ENCODE data around the gene AGT.

Gene AGT

GRCh38 chr1:230713915-230714764, at the start of gene AGT:
TSS of gene AGT (minus strand) at chr1:230714122. CDS start at chr1:230710823, 3,299 bp downstream.
- TF ChIP-seq CTCF (IDR thresholded peaks at IDR 0.05) = no peak
- intact Hi-C loops (cut with DNase I; ENCODE audit: low total_unique reads) = no loop called here
- peak within 1 kb of the TSS; percentile 39 to 52 for H3K4me3 ChIP-seq
- no peaks in the 10 kb centered on the region for H3K27me3 ChIP-seq
- peak within 1 kb of the TSS; percentile 50 to 53 for H3K27ac ChIP-seq
- H3K4me1 ChIP-seq = peaks cover 3 to 17% (median 10%) of the 10 kb centered on the region in 4 donors
- no peaks in the 10 kb centered on the region for H3K9me3 ChIP-seq
- peak; percentile 83 to 86 for DNase-seq
- H3K36me3 ChIP-seq = peaks cover 0 to 4% (median 0%) of the 10 kb centered on the region in 3 donors

GRCh38 chr1:230761443-230762167, 47.7 kb upstream of the AGT start:
- TF ChIP-seq CTCF (IDR thresholded peaks at IDR 0.05) = no peak
- no peaks in the 10 kb centered on the region for H3K27me3 ChIP-seq
- H3K36me3 ChIP-seq = no peaks in the 10 kb centered on the region
- H3K9me3 ChIP-seq = no peaks in the 10 kb centered on the region
- H3K4me3 ChIP-seq = no peak overlapping the region
- intact Hi-C loops (cut with DNase I; ENCODE audit: low total_unique reads) = loop anchor here (10.0 kb wide), 1 partner anchor 67 kb away; no protein-coding TSS in a partner anchor
- H3K4me1 ChIP-seq = no peaks in the 10 kb centered on the region
- no peak for DNase-seq
- no peak overlapping the region for H3K27ac ChIP-seq

GRCh38 chr1:230760360-230760827, 46.5 kb upstream of the AGT start:
- no peak overlapping the region for H3K27ac ChIP-seq
- no peak for DNase-seq

GRCh38 chr1:230759369-230760065, 45.6 kb upstream of the AGT start:
- Histone ChIP-seq H3K27me3 (no peaks in the 10 kb centered on the region), H3K9me3 (no peaks in the 10 kb centered on the region), H3K27ac (no peak overlapping the region), H3K4me1 (peaks cover 0 to 5% (median 0%) of the 10 kb centered on the region in 4 donors), H3K36me3 (no peaks in the 10 kb centered on the region), H3K4me3 (no peak overlapping the region)
- intact Hi-C loops (cut with DNase I; ENCODE audit: low total_unique reads) = loop anchor here (10.0 kb wide), 1 partner anchor 65 kb away; no protein-coding TSS in a partner anchor
- DNase-seq = no peak
- no peak for TF ChIP-seq CTCF (IDR thresholded peaks at IDR 0.05)

More at GRCh38 chr1:230760360-230760827, 46.5 kb upstream of the AGT start:
- no peak for TF ChIP-seq CTCF (IDR thresholded peaks at IDR 0.05)
- Histone ChIP-seq H3K4me3 (no peak overlapping the region), H3K4me1 (no peaks in the 10 kb centered on the region), H3K36me3 (no peaks in the 10 kb centered on the region), H3K27me3 (no peaks in the 10 kb centered on the region), H3K9me3 (no peaks in the 10 kb centered on the region)
- intact Hi-C loops (cut with DNase I; ENCODE audit: low total_unique reads) = loop anchor here (10.0 kb wide), 1 partner anchor 66 kb away; no protein-coding TSS in a partner anchor

- intact Hi-C loops (cut with DNase I; ENCODE audit: low total_unique reads) = no loop called here
- TF ChIP-seq CTCF (IDR thresholded peaks at IDR 0.05) = no peak
Observed at GRCh38 chr1:230758709-230759368, 44.9 kb upstream of the AGT start.

More at GRCh38 chr1:230758709-230759368, 44.9 kb upstream of the AGT start:
- Histone ChIP-seq H3K4me3 (no peak overlapping the region), H3K27me3 (no peaks in the 10 kb centered on the region), H3K27ac (no peak overlapping the region), H3K9me3 (no peaks in the 10 kb centered on the region), H3K4me1 (peaks cover 0 to 5% (median 1%) of the 10 kb centered on the region in 4 donors), H3K36me3 (no peaks in the 10 kb centered on the region)
- DNase-seq = no peak

Data from tibial artery (tissue), 4 donors.